ENCODE data around the gene TMEM222. TPM values are rescaled to one million over a fixed set of nuclear protein-coding genes. Genes with fewer than 3 reads are reported as not detected.

The TMEM222 gene
- total RNA-seq, 1 donor from 2014 or later, result 38.6 TPM

- peaks cover 20% of the 10 kb centered on the region for H3K27me3 Mint-ChIP-seq
- DNase-seq (ENCODE audit: extremely low spot score, unreplicated experiment), result no peak
- H3K9me3 Mint-ChIP-seq, result no peaks in the 10 kb centered on the region
- H3K27ac Mint-ChIP-seq, result no peak overlapping the region
- TF ChIP-seq CTCF (conservative IDR thresholded peaks at IDR 0.05), result no peak
- H3K4me1 Mint-ChIP-seq (ENCODE audit: unreplicated experiment), result peaks cover 15% of the 10 kb centered on the region
- peaks cover 8% of the 10 kb centered on the region for H3K36me3 Mint-ChIP-seq
- no peak overlapping the region for H3K4me3 Mint-ChIP-seq
These were observed 33.7 kb downstream of the TMEM222 start for GRCh38 chr1:27355683-27356082.

- no peak for TF ChIP-seq CTCF (conservative IDR thresholded peaks at IDR 0.05)
- Mint-ChIP-seq H3K9me3 (no peaks in the 10 kb centered on the region), H3K4me1 (ENCODE audit: unreplicated experiment) (peaks cover 15% of the 10 kb centered on the region), H3K36me3 (peaks cover 8% of the 10 kb centered on the region), H3K27ac (no peak overlapping the region), H3K4me3 (no peak overlapping the region), H3K27me3 (peaks cover 20% of the 10 kb centered on the region)
- DNase-seq (ENCODE audit: extremely low spot score, unreplicated experiment), result no peak
These were observed 34.3 kb downstream of the TMEM222 start for GRCh38 chr1:27356277-27356618.

- DNase-seq (ENCODE audit: extremely low spot score, unreplicated experiment), result no peak
These were observed 34.8 kb downstream of the TMEM222 start for GRCh38 chr1:27356619-27357280.

GRCh38 chr1:27357281-27358037 is 35.5 kb downstream of the TMEM222 start:
- no peak overlapping the region for H3K4me3 Mint-ChIP-seq
- H3K9me3 Mint-ChIP-seq, result no peaks in the 10 kb centered on the region
- H3K36me3 Mint-ChIP-seq, result peaks cover 8% of the 10 kb centered on the region
- H3K27me3 Mint-ChIP-seq, result peaks cover 20% of the 10 kb centered on the region
- peaks cover 10% of the 10 kb centered on the region for H3K4me1 Mint-ChIP-seq (ENCODE audit: unreplicated experiment)
- DNase-seq (ENCODE audit: extremely low spot score, unreplicated experiment), result peak; percentile 84
- peak; percentile 99 for TF ChIP-seq CTCF (conservative IDR thresholded peaks at IDR 0.05)
- H3K27ac Mint-ChIP-seq, result peak overlapping the region; percentile 70

More at GRCh38 chr1:27356619-27357280, 34.8 kb downstream of the TMEM222 start:
- no peak for TF ChIP-seq CTCF (conservative IDR thresholded peaks at IDR 0.05)
- H3K36me3 Mint-ChIP-seq, result peaks cover 8% of the 10 kb centered on the region
- no peak overlapping the region for H3K4me3 Mint-ChIP-seq
- peaks cover 11% of the 10 kb centered on the region for H3K4me1 Mint-ChIP-seq (ENCODE audit: unreplicated experiment)
- peaks cover 20% of the 10 kb centered on the region for H3K27me3 Mint-ChIP-seq
- H3K27ac Mint-ChIP-seq, result no peak overlapping the region
- no peaks in the 10 kb centered on the region for H3K9me3 Mint-ChIP-seq

GRCh38 chr1:27358038-27358927 is 36.3 kb downstream of the TMEM222 start:
- Mint-ChIP-seq H3K27ac (peak overlapping the region; percentile 70), H3K4me3 (no peak overlapping the region), H3K36me3 (peaks cover 8% of the 10 kb centered on the region), H3K4me1 (ENCODE audit: unreplicated experiment) (peaks cover 10% of the 10 kb centered on the region), H3K9me3 (no peaks in the 10 kb centered on the region), H3K27me3 (peaks cover 20% of the 10 kb centered on the region)
- no peak for TF ChIP-seq CTCF (conservative IDR thresholded peaks at IDR 0.05)
- DNase-seq (ENCODE audit: extremely low spot score, unreplicated experiment), result peak; percentile 64

Data from type B pancreatic cell (in vitro differentiated cells).